Pons (tissue), 1 donor: ENCODE results near the gene RAB8A.

Source experiments
- DNase-seq: peaks from one replicate; pipeline ENCODE4 v3.0.0-alpha.2; 2016; ENCODE audit warnings: low spot score

Gene RAB8A

GRCh38 chr19:16180611-16181010 is 68.9 kb downstream of the RAB8A start:
- DNase-seq, result no peak
